Stomach (tissue), 4 donors: ENCODE results near the gene AUTS2.

Experiments
- EP300 ChIP-seq: sonication (generic); formaldehyde crosslinking; IDR thresholded peaks from one replicate; pipeline ENCODE4 v1.6.1; 2017; ENCODE audit warnings: antibody characterized with exemption
- POLR2A ChIP-seq, 4 donors: fragments of 450-650 bp; IDR thresholded peaks; one replicate each; pipeline ENCODE4 v1.6.1; 2016; ENCODE audit warnings: antibody characterized with exemption in 4 of 4, control low read depth in 2 of 4, mild to moderate bottlenecking in 1 of 4, moderate library complexity in 1 of 4
- POLR2AphosphoS5 ChIP-seq, 3 donors: sonication (generic); formaldehyde crosslinking; IDR thresholded peaks; one replicate each; pipeline ENCODE4 v1.6.1; 2016; ENCODE audit warnings: antibody characterized with exemption in 3 of 3
- TF ChIP-seq, protein P1 (sequence below), 7 experiments: fragments of 450-650 bp in 4 of 7; fragments of 200-600 bp in 3 of 7; sonication (generic) in 3 of 7; IDR thresholded peaks; one replicate each; pipeline ENCODE4 v1.5.1; 2016 to 2019; ENCODE audit warnings: antibody characterized with exemption in 7 of 7, control low read depth in 2 of 7, mild to moderate bottlenecking in 1 of 7

DNA sequence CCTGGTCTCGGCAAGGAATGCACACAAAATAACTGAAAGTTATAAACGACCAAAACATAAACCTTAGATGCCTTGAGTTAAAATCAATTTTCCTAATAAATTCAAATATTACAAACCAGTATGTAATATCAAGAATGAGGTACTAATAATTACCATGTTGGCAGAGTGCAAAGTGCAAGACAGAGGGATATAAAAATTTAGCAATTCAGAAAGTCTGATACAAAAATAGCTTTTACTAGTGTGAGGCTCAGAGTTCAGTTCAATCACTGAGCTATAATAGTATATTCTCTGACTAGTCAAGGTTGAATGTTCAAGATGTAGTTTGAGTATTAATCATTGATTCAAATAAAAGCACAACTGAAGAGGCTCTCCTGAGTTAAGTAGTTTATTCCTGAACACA is 4.8 kb upstream of the AUTS2 start:
- TF ChIP-seq, protein P1, sequence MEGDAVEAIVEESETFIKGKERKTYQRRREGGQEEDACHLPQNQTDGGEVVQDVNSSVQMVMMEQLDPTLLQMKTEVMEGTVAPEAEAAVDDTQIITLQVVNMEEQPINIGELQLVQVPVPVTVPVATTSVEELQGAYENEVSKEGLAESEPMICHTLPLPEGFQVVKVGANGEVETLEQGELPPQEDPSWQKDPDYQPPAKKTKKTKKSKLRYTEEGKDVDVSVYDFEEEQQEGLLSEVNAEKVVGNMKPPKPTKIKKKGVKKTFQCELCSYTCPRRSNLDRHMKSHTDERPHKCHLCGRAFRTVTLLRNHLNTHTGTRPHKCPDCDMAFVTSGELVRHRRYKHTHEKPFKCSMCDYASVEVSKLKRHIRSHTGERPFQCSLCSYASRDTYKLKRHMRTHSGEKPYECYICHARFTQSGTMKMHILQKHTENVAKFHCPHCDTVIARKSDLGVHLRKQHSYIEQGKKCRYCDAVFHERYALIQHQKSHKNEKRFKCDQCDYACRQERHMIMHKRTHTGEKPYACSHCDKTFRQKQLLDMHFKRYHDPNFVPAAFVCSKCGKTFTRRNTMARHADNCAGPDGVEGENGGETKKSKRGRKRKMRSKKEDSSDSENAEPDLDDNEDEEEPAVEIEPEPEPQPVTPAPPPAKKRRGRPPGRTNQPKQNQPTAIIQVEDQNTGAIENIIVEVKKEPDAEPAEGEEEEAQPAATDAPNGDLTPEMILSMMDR (IDR thresholded peaks at IDR 0.05) = no peak
- TF ChIP-seq POLR2AphosphoS5 (IDR thresholded peaks at IDR 0.05) (no peak), POLR2A (IDR thresholded peaks at IDR 0.05) (no peak), EP300 (no peak)
